Epithelial cell of esophagus (primary cell): ENCODE data around the gene PROC.
A peak's percentile ranks its signal among the peaks of the same experiment; 100 is the strongest.

Experiments used
- DNase-seq: peaks from one replicate; pipeline ENCODE4 v3.0.0; 2010; ENCODE audit warnings: low read depth
- H3K4me3 ChIP-seq: 2 replicates; pipeline ENCODE4 v1.5.1; 2011; ENCODE audit warnings: mild to moderate bottlenecking, low read length, control low read depth
- CTCF ChIP-seq: IDR thresholded peaks from 2 replicates; pipeline ENCODE4 v1.5.1; 2011; ENCODE audit warnings: low read depth, mild to moderate bottlenecking, low read length, control low read depth, inconsistent platforms; ENCODE audit not compliant: insufficient read depth; ENCODE audit errors: missing control alignments

Gene PROC

GRCh38 chr2:127387655-127388422, 30.4 kb upstream of the PROC start, which contains the start of gene MAP3K2:
TSS of gene MAP3K2 (minus strand) at chr2:127387975. CDS start at chr2:127343129, 44,846 bp downstream.
- TF ChIP-seq CTCF: no peak
- peak within 1 kb of the TSS; percentile 76 for H3K4me3 ChIP-seq
- peak; percentile 93 for DNase-seq

GRCh38 chr2:127388423-127389164, 29.6 kb upstream of the PROC start:
- peak; percentile 53 for DNase-seq
- peak overlapping the region; percentile 43 for H3K4me3 ChIP-seq
- no peak for TF ChIP-seq CTCF

GRCh38 chr2:127389778-127390435, 28.3 kb upstream of the PROC start:
- DNase-seq: no peak
- H3K4me3 ChIP-seq: no peak overlapping the region
- TF ChIP-seq CTCF: no peak

GRCh38 chr2:127392133-127392827, 25.9 kb upstream of the PROC start:
- TF ChIP-seq CTCF: no peak
- no peak overlapping the region for H3K4me3 ChIP-seq
- DNase-seq: no peak

GRCh38 chr2:127392828-127393578, 25.2 kb upstream of the PROC start:
- TF ChIP-seq CTCF: no peak
- DNase-seq: no peak
- no peak overlapping the region for H3K4me3 ChIP-seq

GRCh38 chr2:127394492-127394891, 23.7 kb upstream of the PROC start:
- DNase-seq: no peak
- no peak for TF ChIP-seq CTCF
- H3K4me3 ChIP-seq: no peak overlapping the region
